Sigmoid colon (tissue), 7 donors: Measurements from ENCODE around the gene ZDHHC11. TPM values are rescaled to one million over a fixed set of nuclear protein-coding genes. Genes with fewer than 3 reads are reported as not detected.
"Not testable (repeated sequence)": the region's sequence is repeated elsewhere in the genome, so short reads cannot be mapped to it uniquely, and the experiment has no call there.

Experiments
- DNase-seq: peaks from one replicate; pipeline ENCODE4 v3.0.0-alpha.2; 2019
- H3K27ac ChIP-seq, 4 donors: fragments of 200-600 bp; sonication (generic); one replicate each; pipeline ENCODE4 v1.5.1; 2016 to 2019; ENCODE audit warnings: mild to moderate bottlenecking in 1 of 4
- H3K27me3 ChIP-seq, 3 donors: fragments of 200-600 bp; sonication (generic); one replicate each; pipeline ENCODE4 v1.5.1; 2019; ENCODE audit warnings: mild to moderate bottlenecking in 1 of 3
- H3K36me3 ChIP-seq, 4 donors: fragments of 200-600 bp; sonication (generic); one replicate each; pipeline ENCODE4 v1.5.1; 2016 to 2019
- H3K4me1 ChIP-seq, 4 donors: fragments of 200-600 bp; sonication (generic); one replicate each; pipeline ENCODE4 v1.5.1; 2017 to 2019
- H3K4me3 ChIP-seq, 4 donors: fragments of 200-600 bp; sonication (generic); one replicate each; pipeline ENCODE4 v1.5.1; 2017 to 2019; ENCODE audit warnings: mild to moderate bottlenecking in 2 of 4, moderate library complexity in 1 of 4
- H3K9me3 ChIP-seq, 4 donors: fragments of 200-600 bp in 3 of 4; sonication (generic) in 3 of 4; one replicate each; pipeline versions ENCODE4 v1.5.1 to v1.6.1; 2013 to 2019
- CTCF ChIP-seq, 4 experiments: fragments of 450-650 bp in 3 of 4; fragments of 200-600 bp in 1 of 4; IDR thresholded peaks; one replicate each; pipeline ENCODE4 v1.5.1; 2016 to 2019; ENCODE audit warnings: antibody characterized with exemption in 4 of 4, mild to moderate bottlenecking in 3 of 4, moderate library complexity in 2 of 4
- EP300 ChIP-seq, 4 donors: sonication (generic); formaldehyde crosslinking; IDR thresholded peaks; one replicate each; pipeline ENCODE4 v1.6.1; 2017; ENCODE audit warnings: antibody characterized with exemption in 4 of 4
- POLR2A ChIP-seq, 2 donors: fragments of 450-650 bp; IDR thresholded peaks; one replicate each; pipeline ENCODE4 v1.6.1; 2016; ENCODE audit warnings: antibody characterized with exemption in 2 of 2, mild to moderate bottlenecking in 2 of 2, moderate library complexity in 2 of 2
- POLR2AphosphoS5 ChIP-seq, 4 donors: sonication (generic); formaldehyde crosslinking; IDR thresholded peaks; one replicate each; pipeline ENCODE4 v1.6.1; 2017; ENCODE audit warnings: antibody characterized with exemption in 4 of 4
- WGBS, 2 donors: extraction: QIAGEN DNeasy Blood & Tissue Kit; methylation state at CpG; one replicate each; pipeline ENCODE4 v1.1.7; 2013; 5-methylcytosine and 5-hydroxymethylcytosine counted together
- intact Hi-C: fragments of 100-400 bp; cut with DNase I; formaldehyde crosslinking; loops from one replicate; pipeline ENCODE4 v1.15.1; 2023
- polyA plus RNA-seq, 3 donors: library from polyadenylated mRNA; stranded (reverse); fragments of 200-250 nt; gene quantifications; one replicate each; pipeline ENCODE4 v1.2.3, GENCODE V29; 2013
- total RNA-seq, 4 donors: library from RNA; depleted of rRNA; stranded (reverse); fragments of >200 nt; gene quantifications; one replicate each; pipeline ENCODE4 v1.1.0, GENCODE V29; 2016
- donor health status: healthy with polysubstance abuse.
- donor health status: Bipolar disorder and iron deficiency.
- donor health status: healthy.

Gene ZDHHC11
- total and polyA plus RNA-seq, 7 donors = 0.60 to 8.0 (median 3.7) TPM; not detected in 1

DNA sequence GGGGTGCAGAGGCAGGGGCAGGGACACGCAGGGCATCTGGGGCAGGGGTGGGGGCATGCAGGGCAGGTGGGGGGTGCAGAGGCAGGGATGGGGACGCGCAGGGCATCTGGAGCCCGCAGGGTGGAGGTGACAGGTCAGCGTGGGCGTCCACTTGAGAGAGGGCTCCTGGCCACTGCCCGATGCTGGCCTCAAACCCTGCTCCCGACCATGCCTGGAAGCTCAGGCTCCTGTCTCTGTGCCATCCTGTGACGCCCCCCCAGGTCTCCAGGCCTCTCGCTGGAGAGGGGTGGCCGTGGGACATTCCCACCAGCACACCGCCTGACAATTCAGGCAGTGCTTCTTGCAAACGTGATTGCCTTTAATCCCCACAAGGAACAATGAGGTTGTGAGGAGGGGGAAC lies 99.3 kb downstream of the ZDHHC11 start:
- Histone ChIP-seq H3K27me3 (no peaks in the 10 kb centered on the region), H3K36me3 (peaks cover 0 to 4% (median 0%) of the 10 kb centered on the region in 4 donors), H3K4me3 (no peak overlapping the region), H3K9me3 (no peaks in the 10 kb centered on the region), H3K4me1 (peaks cover 0 to 4% (median 1%) of the 10 kb centered on the region in 4 donors), H3K27ac (no peak overlapping the region)
- WGBS, 2 donors = 89% methylated on average over 11 to 12 of the region's 13 CpGs
- TF ChIP-seq EP300 (IDR thresholded peaks at IDR 0.05) = no peak
- no peak for TF ChIP-seq POLR2A (IDR thresholded peaks at IDR 0.05)
- no peak for TF ChIP-seq POLR2AphosphoS5 (IDR thresholded peaks at IDR 0.05)
- TF ChIP-seq CTCF (IDR thresholded peaks at IDR 0.05) = no peak
- intact Hi-C loops = no loop called here
- DNase-seq = no peak

- intact Hi-C loops, H3K9me3 ChIP-seq, H3K27me3 ChIP-seq, H3K36me3 ChIP-seq, H3K4me3 ChIP-seq, H3K4me1 ChIP-seq, H3K27ac ChIP-seq, DNase-seq: not testable (repeated sequence)
- 82 to 93% methylated on average over 7 to 12 of the region's 19 CpGs for WGBS, 2 donors
Measured at GRCh38 chr5:750226-750625, 100.6 kb downstream of the ZDHHC11 start.

- TF ChIP-seq POLR2AphosphoS5 (IDR thresholded peaks at IDR 0.05) = no peak
- no peak for TF ChIP-seq EP300 (IDR thresholded peaks at IDR 0.05)
- no peak for TF ChIP-seq CTCF (IDR thresholded peaks at IDR 0.05)
- TF ChIP-seq POLR2A (IDR thresholded peaks at IDR 0.05) = no peak
- peaks cover 0 to 4% (median 0%) of the 10 kb centered on the region in 4 donors for H3K36me3 ChIP-seq
- no peaks in the 10 kb centered on the region for H3K27me3 ChIP-seq
- H3K4me3 ChIP-seq = no peak overlapping the region
- intact Hi-C loops = no loop called here
- no peaks in the 10 kb centered on the region for H3K4me1 ChIP-seq
- 87 to 88% methylated on average over 14 of the region's 14 CpGs for WGBS, 2 donors
- no peak overlapping the region for H3K27ac ChIP-seq
- DNase-seq = no peak
- no peaks in the 10 kb centered on the region for H3K9me3 ChIP-seq
Measured at GRCh38 chr5:749101-749670, 101.6 kb downstream of the ZDHHC11 start.

DNA sequence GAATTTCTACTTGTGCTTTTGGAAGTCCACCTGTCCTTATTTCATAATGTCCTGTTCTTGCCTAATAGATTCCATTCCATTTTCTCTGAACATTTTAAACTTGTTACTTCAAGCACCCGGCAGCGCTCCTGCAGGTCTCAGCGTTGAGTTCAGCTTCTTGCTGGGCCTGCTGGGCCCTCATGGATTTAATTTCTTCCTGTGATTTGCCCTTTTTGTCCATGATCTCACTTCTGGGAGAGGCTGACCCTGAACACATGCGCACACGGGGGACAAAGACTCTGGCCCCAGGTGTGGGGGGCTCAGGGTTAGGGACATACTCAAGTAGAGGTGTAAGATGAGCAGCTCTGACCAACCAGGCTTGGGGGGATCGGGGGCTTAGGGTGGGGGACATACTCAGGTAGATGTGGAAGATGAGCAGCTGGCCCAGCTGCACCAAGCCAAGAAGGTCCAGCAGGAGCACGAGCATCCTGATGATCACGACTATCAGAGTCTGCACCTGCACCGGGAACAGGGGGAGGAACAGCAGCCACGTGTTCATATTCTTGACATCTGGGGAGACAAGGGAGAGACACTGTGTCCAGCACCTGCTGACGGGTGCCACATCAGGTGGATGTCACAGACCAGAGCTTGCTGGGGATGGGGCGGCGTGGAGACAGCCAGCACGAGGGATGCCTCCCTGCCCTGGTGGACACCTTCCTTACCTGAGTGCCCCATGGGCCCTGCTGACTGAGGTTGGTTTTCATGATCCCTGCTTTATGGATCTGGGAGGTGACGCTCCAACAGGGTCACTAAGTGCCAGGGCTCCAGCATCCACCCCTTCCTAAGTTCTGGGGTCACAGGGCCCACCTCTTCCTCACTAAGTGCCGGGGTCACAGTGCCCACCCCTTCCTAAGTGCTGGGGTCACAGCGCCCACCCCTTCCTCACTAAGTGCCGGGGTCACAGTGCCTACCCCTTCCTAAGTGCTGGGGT lies 102.5 kb downstream of the ZDHHC11 start:
- H3K27ac ChIP-seq, DNase-seq, H3K4me1 ChIP-seq, H3K27me3 ChIP-seq, H3K9me3 ChIP-seq, H3K4me3 ChIP-seq, intact Hi-C loops, H3K36me3 ChIP-seq: not testable (repeated sequence)
- WGBS, 2 donors = 80 to 82% methylated on average over 17 to 18 of the region's 18 CpGs

- intact Hi-C loops, H3K9me3 ChIP-seq, DNase-seq, H3K27ac ChIP-seq, H3K27me3 ChIP-seq, H3K36me3 ChIP-seq, H3K4me3 ChIP-seq, H3K4me1 ChIP-seq: not testable (repeated sequence)
- WGBS, 2 donors = 84 to 89% methylated on average over 4 to 6 of the region's 9 CpGs
Measured at GRCh38 chr5:747303-747844, 103.4 kb downstream of the ZDHHC11 start.

GRCh38 chr5:746258-746761 lies 104.5 kb downstream of the ZDHHC11 start:
- no peak for DNase-seq
- Histone ChIP-seq H3K36me3 (peaks cover 0 to 4% (median 0%) of the 10 kb centered on the region in 4 donors), H3K27me3 (no peaks in the 10 kb centered on the region), H3K4me1 (no peaks in the 10 kb centered on the region), H3K4me3 (no peak overlapping the region), H3K9me3 (no peaks in the 10 kb centered on the region), H3K27ac (no peak overlapping the region)
- intact Hi-C loops = no loop called here
- no peak for TF ChIP-seq CTCF (IDR thresholded peaks at IDR 0.05)
- TF ChIP-seq EP300 (IDR thresholded peaks at IDR 0.05) = no peak
- no peak for TF ChIP-seq POLR2A (IDR thresholded peaks at IDR 0.05)
- no peak for TF ChIP-seq POLR2AphosphoS5 (IDR thresholded peaks at IDR 0.05)
- WGBS, 2 donors = 79% methylated on average over 11 of the region's 11 CpGs
